IMR-90 (cell line): Measurements from ENCODE around the gene MUC7. TPM values are rescaled to one million over a fixed set of nuclear protein-coding genes. Genes with fewer than 3 reads are reported as not detected.

Experiments
- ATAC-seq: fragments of 200-7000 bp; cut with Tn5 transposase; 2 replicates; pipeline ENCODE4 v1.9.1; 2020; ENCODE audit warnings: low read depth, mild to moderate bottlenecking, moderate library complexity
- BruUV-seq: library from RNA; stranded (reverse); fragments of 400-500 nt; replicated peaks from 2 replicates; lab custom pipeline; 2021; lab: Mats Ljungman, UMichigan
- CTCF ChIA-PET: fragments of 300-600 bp; formaldehyde crosslinking; extraction: SDS; loops from one replicate; lab custom pipeline; 2021; ENCODE audit warnings: antibody characterized with exemption; lab: Yijun Ruan, JAX
- POLR2A ChIA-PET: fragments of 300-600 bp; sonication (Branson Sonifier 250); formaldehyde crosslinking; loops from one replicate; lab custom pipeline; 2022; ENCODE audit warnings: antibody characterized with exemption; ENCODE audit not compliant: unreplicated experiment; lab: Charles Lee
- DNase-seq: peaks from one replicate; pipeline ENCODE4 v3.0.0; 2013
- H2AFZ ChIP-seq: replicated peaks from 2 replicates; pipeline ENCODE3; 2013; ENCODE audit warnings: low read length, mild to moderate bottlenecking; ENCODE audit not compliant: poor library complexity
- H2AK5ac ChIP-seq: 2 replicates; pipeline ENCODE4 v1.6.1; 2013; ENCODE audit warnings: low read depth, low read length, inconsistent platforms
- H2AK9ac ChIP-seq: replicated peaks from 2 replicates; pipeline ENCODE3; 2013; ENCODE audit warnings: mild to moderate bottlenecking, low read depth, low read length, moderate library complexity; ENCODE audit not compliant: poor library complexity
- H2BK120ac ChIP-seq: 2 replicates; pipeline ENCODE4 v1.6.1; 2013; ENCODE audit warnings: low read depth, low read length, inconsistent platforms
- H2BK15ac ChIP-seq: 3 replicates; pipeline ENCODE4 v1.6.1; 2013; ENCODE audit warnings: low read depth, low read length, inconsistent platforms
- H2BK20ac ChIP-seq: 2 replicates; pipeline ENCODE4 v1.6.1; 2013; ENCODE audit warnings: low read depth, mild to moderate bottlenecking, inconsistent platforms, low read length, moderate library complexity
- H2BK5ac ChIP-seq: 2 replicates; pipeline ENCODE4 v1.6.1; 2013; ENCODE audit warnings: mild to moderate bottlenecking, low read depth, low read length, inconsistent platforms; ENCODE audit not compliant: poor library complexity, severe bottlenecking
- H3K14ac ChIP-seq: replicated peaks from 2 replicates; pipeline ENCODE4 v1.6.1; 2013; ENCODE audit warnings: low read depth, low read length, inconsistent platforms
- H3K18ac ChIP-seq: 2 replicates; pipeline ENCODE4 v1.6.1; 2013; ENCODE audit warnings: low read depth, low read length, control low read depth
- H3K23ac ChIP-seq: 2 replicates; pipeline ENCODE4 v1.6.1; 2013; ENCODE audit warnings: low read depth, low read length, inconsistent platforms
- H3K27ac ChIP-seq: 2 replicates; pipeline ENCODE4 v1.5.1; 2013; ENCODE audit warnings: mild to moderate bottlenecking, control low read depth, low read length; ENCODE audit not compliant: insufficient read depth
- H3K27me3 ChIP-seq: 2 replicates; pipeline ENCODE4 v1.6.1; 2013; ENCODE audit warnings: low read length; ENCODE audit not compliant: control insufficient read depth, insufficient read depth
- H3K36me3 ChIP-seq: 2 replicates; pipeline ENCODE4 v1.6.1; 2013; ENCODE audit warnings: low read length, mixed read lengths; ENCODE audit not compliant: control insufficient read depth, insufficient read depth
- H3K4ac ChIP-seq: 2 replicates; pipeline ENCODE4 v1.6.1; 2013; ENCODE audit warnings: low read depth, low read length, inconsistent platforms
- H3K4me1 ChIP-seq: 2 replicates; pipeline ENCODE4 v1.6.1; 2013; ENCODE audit warnings: low read length, mixed read lengths; ENCODE audit not compliant: control insufficient read depth, insufficient read depth
- H3K4me2 ChIP-seq: 2 replicates; pipeline ENCODE4 v1.6.1; 2013; ENCODE audit warnings: low read depth, mild to moderate bottlenecking, control low read depth, low read length, moderate library complexity
- H3K4me3 ChIP-seq: 2 replicates; pipeline ENCODE4 v1.5.1; 2013; ENCODE audit warnings: low read depth, mild to moderate bottlenecking, control low read depth, low read length, moderate library complexity; ENCODE audit not compliant: insufficient read depth
- H3K56ac ChIP-seq: 2 replicates; pipeline ENCODE4 v1.6.1; 2013; ENCODE audit warnings: low read length, inconsistent platforms; ENCODE audit not compliant: insufficient read depth; ENCODE audit errors: extremely low read depth
- H3K79me1 ChIP-seq, 2 experiments: 2 replicates each; pipeline ENCODE4 v1.6.1; 2013; ENCODE audit warnings: low read length in 2 of 2, inconsistent platforms in 1 of 2, low read depth in 1 of 2
- H3K9ac ChIP-seq: 2 replicates; pipeline ENCODE4 v1.6.1; 2013; ENCODE audit warnings: low read depth, low read length, control low read depth
- H3K9me1 ChIP-seq: 2 replicates; pipeline ENCODE4 v1.6.1; 2013; ENCODE audit warnings: low read length, inconsistent platforms; ENCODE audit not compliant: insufficient read depth
- H3K9me3 ChIP-seq: 2 replicates; pipeline ENCODE4 v1.6.1; 2013; ENCODE audit warnings: low read length; ENCODE audit not compliant: control insufficient read depth, insufficient read depth
- H4K20me1 ChIP-seq: 2 replicates; pipeline ENCODE4 v1.6.1; 2013; ENCODE audit warnings: low read length, inconsistent platforms; ENCODE audit not compliant: insufficient read depth
- H4K5ac ChIP-seq: 2 replicates; pipeline ENCODE4 v1.6.1; 2013; ENCODE audit warnings: mild to moderate bottlenecking, low read depth, low read length, control low read depth
- H4K8ac ChIP-seq, 2 experiments: 2 replicates each; pipeline ENCODE4 v1.6.1; 2013; ENCODE audit warnings: low read depth in 2 of 2, low read length in 2 of 2, control low read depth in 1 of 2, inconsistent platforms in 1 of 2
- H4K91ac ChIP-seq: 2 replicates; pipeline ENCODE4 v1.6.1; 2013; ENCODE audit warnings: low read depth, low read length, inconsistent platforms; ENCODE audit not compliant: insufficient read depth
- BHLHE40 ChIP-seq: fragments of 150-350 bp; IDR thresholded peaks from 2 replicates; pipeline ENCODE4 v1.6.1; 2016; ENCODE audit warnings: mild to moderate bottlenecking, low read depth, low read length
- CEBPB ChIP-seq: IDR thresholded peaks from 2 replicates; pipeline ENCODE4 v1.6.1; 2012; ENCODE audit warnings: low read depth, low read length, improper control_type of control experiment
- CHD1 ChIP-seq: IDR thresholded peaks from 2 replicates; pipeline ENCODE4 v1.6.1; 2012; ENCODE audit warnings: low read depth, low read length, improper control_type of control experiment
- FOS ChIP-seq: fragments of 150-350 bp; IDR thresholded peaks from 2 replicates; pipeline ENCODE4 v1.6.1; 2016; ENCODE audit warnings: low read depth, low read length
- MAFK ChIP-seq: IDR thresholded peaks from 2 replicates; pipeline ENCODE4 v1.6.1; 2012; ENCODE audit warnings: low read depth, low read length, improper control_type of control experiment
- MAZ ChIP-seq: IDR thresholded peaks from 2 replicates; pipeline ENCODE4 v1.6.1; 2012; ENCODE audit warnings: low read depth, mild to moderate bottlenecking, low read length, improper control_type of control experiment, moderate library complexity, borderline replicate concordance
- MXI1 ChIP-seq: IDR thresholded peaks from 2 replicates; pipeline ENCODE4 v1.6.1; 2012; ENCODE audit warnings: low read depth, mild to moderate bottlenecking, low read length, moderate library complexity, borderline replicate concordance
- NFE2L2 ChIP-seq: fragments of 150-350 bp; IDR thresholded peaks from 2 replicates; pipeline ENCODE4 v1.6.1; 2016; ENCODE audit warnings: low read depth, mild to moderate bottlenecking, low read length
- POLR2A ChIP-seq: IDR thresholded peaks from 2 replicates; pipeline ENCODE4 v1.6.1; 2012; ENCODE audit warnings: mild to moderate bottlenecking, low read depth, low read length
- RAD21 ChIP-seq: IDR thresholded peaks from 2 replicates; pipeline ENCODE4 v1.6.1; 2012; ENCODE audit warnings: low read length, improper control_type of control experiment
- RCOR1 ChIP-seq: IDR thresholded peaks from 2 replicates; pipeline ENCODE4 v1.6.1; 2012; ENCODE audit warnings: mild to moderate bottlenecking, low read length, improper control_type of control experiment; ENCODE audit not compliant: insufficient replicate concordance
- RFX5 ChIP-seq: IDR thresholded peaks from 2 replicates; pipeline ENCODE4 v1.8.0; 2012; ENCODE audit warnings: low read depth, mild to moderate bottlenecking, low read length, moderate library complexity
- SMC3 ChIP-seq: fragments of 150-350 bp; IDR thresholded peaks from 2 replicates; pipeline ENCODE4 v1.6.1; 2016; ENCODE audit warnings: low read depth, mild to moderate bottlenecking, antibody characterized with exemption, low read length, moderate library complexity
- WGBS, 2 experiments: methylation state at CpG; one replicate each; pipeline versions ENCODE4 v1.1.5 to v1.1.7; 2013; ENCODE audit warnings: missing lambda C conversion rate in 2 of 2; ENCODE audit not compliant: insufficient read length in 1 of 2; ENCODE audit errors: extremely low coverage in 2 of 2; 5-methylcytosine and 5-hydroxymethylcytosine counted together
- dilution Hi-C: fragments of 300-500 bp; cut with HindIII; formaldehyde crosslinking; loops from one replicate; pipeline ENCODE4 v1.14.3; 2018; ENCODE audit warnings: low sequenced_read_pairs; ENCODE audit not compliant: unreplicated experiment
- in situ Hi-C: fragments of 300-500 bp; cut with MboI; formaldehyde crosslinking; loops from 3 replicates; pipeline ENCODE4 v1.14.3; 2019; ENCODE audit warnings: low sequenced_read_pairs, inconsistent platforms, mixed read lengths
- intact Hi-C: fragments of 100-400 bp; cut with micrococcal nuclease; formaldehyde crosslinking; loops from 2 replicates; pipeline ENCODE4 v1.10.0; 2022
- polyA plus RNA-seq, 3 experiments: library from polyadenylated mRNA; depleted of rRNA; stranded (reverse); fragments of >200 nt; gene quantifications; 2 replicates each; pipeline ENCODE4 v1.2.3, GENCODE V29; 2012; ENCODE audit warnings: low replicate concordance in 1 of 3
- total RNA-seq: library from RNA; depleted of rRNA; stranded (reverse); fragments of >200 nt; gene quantifications from 2 replicates; pipeline ENCODE4 v1.2.3, GENCODE V29; 2012
- TF ChIP-seq, protein P1 (sequence below): fragments of 150-350 bp; IDR thresholded peaks from 2 replicates; pipeline ENCODE4 v1.6.1; 2016; ENCODE audit warnings: low read depth, mild to moderate bottlenecking, low read length, moderate library complexity, borderline replicate concordance
- TF ChIP-seq, protein P2 (sequence below): fragments of 150-350 bp; IDR thresholded peaks from 2 replicates; pipeline ENCODE4 v1.6.1; 2017; ENCODE audit warnings: mild to moderate bottlenecking, antibody characterized with exemption, low read length, low read depth

MUC7 gene
- total and polyA plus RNA-seq, 2 of the 4 experiments (the other 2 are of a cell fraction) = not detected

DNA sequence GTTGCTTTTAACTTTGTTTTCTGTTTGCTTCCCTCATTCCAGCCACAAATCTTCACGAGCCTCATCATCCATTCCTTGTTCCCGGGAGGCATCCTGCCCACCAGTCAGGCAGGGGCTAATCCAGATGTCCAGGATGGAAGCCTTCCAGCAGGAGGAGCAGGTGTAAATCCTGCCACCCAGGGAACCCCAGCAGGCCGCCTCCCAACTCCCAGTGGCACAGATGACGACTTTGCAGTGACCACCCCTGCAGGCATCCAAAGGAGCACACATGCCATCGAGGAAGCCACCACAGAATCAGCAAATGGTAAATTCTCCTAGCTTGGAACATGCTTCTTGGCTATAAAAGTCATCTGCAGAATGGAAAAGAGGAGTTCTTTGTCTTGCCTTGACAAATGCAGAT lies 59.0 kb downstream of the MUC7 start:
- no peak overlapping the region for H2BK120ac ChIP-seq
- no peak overlapping the region for H3K27ac ChIP-seq
- H2BK20ac ChIP-seq = no peak overlapping the region
- no peak overlapping the region for H3K14ac ChIP-seq
- in situ Hi-C loops (no loop called here), intact Hi-C loops (no loop called here), dilution Hi-C loops (no loop called here)
- no peak overlapping the region for H4K91ac ChIP-seq
- no peak overlapping the region for H4K5ac ChIP-seq
- H4K8ac ChIP-seq = no peak overlapping the region
- no peaks in the 10 kb centered on the region for H3K27me3 ChIP-seq
- no peaks in the 10 kb centered on the region for H3K9me1 ChIP-seq
- H3K4ac ChIP-seq = no peak overlapping the region
- H3K4me3 ChIP-seq = no peak overlapping the region
- H2AK9ac ChIP-seq = no peak overlapping the region
- ChIA-PET CTCF (no interaction called here), POLR2A (no interaction called here)
- no peak overlapping the region for H2AK5ac ChIP-seq
- no peak overlapping the region for H2BK5ac ChIP-seq
- no peak overlapping the region for H3K9ac ChIP-seq
- no peaks in the 10 kb centered on the region for H4K20me1 ChIP-seq
- no peak overlapping the region for H3K4me2 ChIP-seq
- no peak for ATAC-seq
- no peaks in the 10 kb centered on the region for H3K4me1 ChIP-seq
- DNase-seq = no peak
- no peak overlapping the region for H2BK15ac ChIP-seq
- H3K18ac ChIP-seq = no peak overlapping the region
- TF ChIP-seq NFE2L2 = no peak
- TF ChIP-seq CHD1 = no peak
- TF ChIP-seq RFX5 = no peak
- no peak for TF ChIP-seq RCOR1
- no peak for TF ChIP-seq BHLHE40
- no peak for TF ChIP-seq MAFK
- no peak for TF ChIP-seq MAZ
- TF ChIP-seq FOS = no peak
- TF ChIP-seq, protein P1, sequence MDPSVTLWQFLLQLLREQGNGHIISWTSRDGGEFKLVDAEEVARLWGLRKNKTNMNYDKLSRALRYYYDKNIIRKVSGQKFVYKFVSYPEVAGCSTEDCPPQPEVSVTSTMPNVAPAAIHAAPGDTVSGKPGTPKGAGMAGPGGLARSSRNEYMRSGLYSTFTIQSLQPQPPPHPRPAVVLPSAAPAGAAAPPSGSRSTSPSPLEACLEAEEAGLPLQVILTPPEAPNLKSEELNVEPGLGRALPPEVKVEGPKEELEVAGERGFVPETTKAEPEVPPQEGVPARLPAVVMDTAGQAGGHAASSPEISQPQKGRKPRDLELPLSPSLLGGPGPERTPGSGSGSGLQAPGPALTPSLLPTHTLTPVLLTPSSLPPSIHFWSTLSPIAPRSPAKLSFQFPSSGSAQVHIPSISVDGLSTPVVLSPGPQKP = no peak
- TF ChIP-seq CEBPB = no peak
- no peak for TF ChIP-seq SMC3
- TF ChIP-seq, protein P2, sequence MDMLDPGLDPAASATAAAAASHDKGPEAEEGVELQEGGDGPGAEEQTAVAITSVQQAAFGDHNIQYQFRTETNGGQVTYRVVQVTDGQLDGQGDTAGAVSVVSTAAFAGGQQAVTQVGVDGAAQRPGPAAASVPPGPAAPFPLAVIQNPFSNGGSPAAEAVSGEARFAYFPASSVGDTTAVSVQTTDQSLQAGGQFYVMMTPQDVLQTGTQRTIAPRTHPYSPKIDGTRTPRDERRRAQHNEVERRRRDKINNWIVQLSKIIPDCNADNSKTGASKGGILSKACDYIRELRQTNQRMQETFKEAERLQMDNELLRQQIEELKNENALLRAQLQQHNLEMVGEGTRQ = no peak
- TF ChIP-seq POLR2A = no peak
- TF ChIP-seq MXI1 = no peak
- no peak for TF ChIP-seq RAD21
- H3K56ac ChIP-seq = no peak overlapping the region
- H3K79me1 ChIP-seq = no peaks in the 10 kb centered on the region
- no peak overlapping the region for H2AFZ ChIP-seq
- no TSS peak for BruUV-seq
- 0% methylated on average over 1 of the region's 5 CpGs; no CpG with 5 or more reads in 1 of the 2 experiments for WGBS, 2 experiments
- no peak overlapping the region for H3K23ac ChIP-seq
- H3K9me3 ChIP-seq = no peaks in the 10 kb centered on the region
- no peaks in the 10 kb centered on the region for H3K36me3 ChIP-seq
